ENCODE results near the gene CTIF.
A peak's percentile ranks its signal among the peaks of the same experiment; 100 is the strongest.

CTIF gene

DNA sequence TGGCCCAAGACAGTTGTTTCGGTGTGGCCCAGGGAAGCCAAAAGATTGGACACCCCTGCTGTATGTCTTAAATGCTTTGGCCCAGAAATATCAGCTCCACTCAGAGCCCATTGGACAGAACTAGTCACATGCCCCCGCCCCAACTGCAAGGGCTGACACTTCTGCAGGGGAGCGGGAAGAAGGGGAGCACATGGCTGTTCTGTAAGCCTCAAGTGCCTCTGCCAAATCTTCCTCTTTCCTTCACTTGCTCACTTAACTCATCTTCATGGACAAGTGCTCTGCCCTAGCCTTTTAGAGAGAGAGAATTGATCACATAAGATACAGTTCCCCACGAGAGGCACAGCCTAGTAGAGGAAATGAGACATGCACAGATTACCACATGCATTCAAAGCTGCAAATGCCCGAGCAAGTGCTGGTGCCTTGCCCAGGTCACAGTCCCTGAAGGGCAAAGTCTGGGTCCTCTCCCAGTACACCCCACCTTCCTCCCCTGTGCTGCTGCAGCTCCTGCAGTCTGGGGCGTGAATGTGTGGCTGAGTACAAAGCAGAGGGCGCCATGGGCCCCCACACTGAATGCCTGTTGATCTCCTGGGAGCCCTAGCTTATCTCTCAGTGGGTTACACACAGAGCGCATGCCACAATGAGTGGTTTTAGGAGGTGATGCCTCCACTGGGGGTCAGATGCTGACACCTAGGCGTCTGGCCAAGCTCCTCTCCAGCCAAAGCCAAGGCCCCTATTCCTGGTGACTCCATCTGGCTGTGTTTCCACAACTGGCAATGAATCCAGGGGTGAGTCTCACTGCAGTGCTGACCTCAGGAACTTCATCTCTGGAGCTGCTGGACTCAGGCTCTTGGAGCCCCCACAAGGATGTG lies 135.3 kb downstream of the CTIF start:
- Histone ChIP-seq H3K9me3 (no peaks in the 10 kb centered on the region), H3K4me1 (peaks cover 3% of the 10 kb centered on the region; the same call in 1 of the 2 replicates), H3K4me3 (ENCODE audit: low read depth, low read length) (no peak overlapping the region), H3K27me3 (no peaks in the 10 kb centered on the region), H3K36me3 (peaks cover 7% of the 10 kb centered on the region)
- TF ChIP-seq, protein P1, sequence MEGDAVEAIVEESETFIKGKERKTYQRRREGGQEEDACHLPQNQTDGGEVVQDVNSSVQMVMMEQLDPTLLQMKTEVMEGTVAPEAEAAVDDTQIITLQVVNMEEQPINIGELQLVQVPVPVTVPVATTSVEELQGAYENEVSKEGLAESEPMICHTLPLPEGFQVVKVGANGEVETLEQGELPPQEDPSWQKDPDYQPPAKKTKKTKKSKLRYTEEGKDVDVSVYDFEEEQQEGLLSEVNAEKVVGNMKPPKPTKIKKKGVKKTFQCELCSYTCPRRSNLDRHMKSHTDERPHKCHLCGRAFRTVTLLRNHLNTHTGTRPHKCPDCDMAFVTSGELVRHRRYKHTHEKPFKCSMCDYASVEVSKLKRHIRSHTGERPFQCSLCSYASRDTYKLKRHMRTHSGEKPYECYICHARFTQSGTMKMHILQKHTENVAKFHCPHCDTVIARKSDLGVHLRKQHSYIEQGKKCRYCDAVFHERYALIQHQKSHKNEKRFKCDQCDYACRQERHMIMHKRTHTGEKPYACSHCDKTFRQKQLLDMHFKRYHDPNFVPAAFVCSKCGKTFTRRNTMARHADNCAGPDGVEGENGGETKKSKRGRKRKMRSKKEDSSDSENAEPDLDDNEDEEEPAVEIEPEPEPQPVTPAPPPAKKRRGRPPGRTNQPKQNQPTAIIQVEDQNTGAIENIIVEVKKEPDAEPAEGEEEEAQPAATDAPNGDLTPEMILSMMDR (IDR thresholded peaks at IDR 0.05; ENCODE audit: low read depth, low read length) = no peak
- no peak for DNase-seq

DNA sequence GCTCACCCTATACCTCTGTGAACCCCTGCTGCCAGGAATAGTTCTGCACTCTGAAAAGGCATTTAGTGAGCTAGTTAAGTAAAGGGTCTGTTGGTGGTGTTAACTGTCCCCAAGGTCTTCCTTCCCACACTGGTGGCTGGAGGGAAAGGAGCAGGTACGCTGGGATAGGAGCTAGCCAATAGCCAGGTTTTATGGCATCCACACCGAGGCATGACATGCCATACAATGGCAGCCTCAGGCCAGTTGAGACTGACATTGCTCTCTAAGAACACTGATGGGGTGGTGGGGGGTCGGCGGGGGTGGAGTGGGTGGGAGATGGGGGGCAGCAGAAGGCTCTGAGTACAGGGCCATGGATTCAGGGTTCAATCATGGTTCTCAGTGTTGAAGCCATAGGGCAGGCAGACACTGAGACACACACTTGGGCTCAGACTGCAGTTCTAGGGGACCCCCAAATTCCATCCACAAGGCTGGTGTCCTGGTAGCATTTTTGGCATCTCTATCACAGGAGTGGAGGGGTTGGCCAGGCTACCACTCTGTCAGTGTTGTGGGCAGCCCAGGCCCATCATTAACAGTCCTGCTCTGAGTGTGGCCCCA lies 136.0 kb downstream of the CTIF start:
- no peaks in the 10 kb centered on the region for H3K9me3 ChIP-seq
- H3K4me3 ChIP-seq (ENCODE audit: low read depth, low read length) = no peak overlapping the region
- H3K27me3 ChIP-seq = no peaks in the 10 kb centered on the region
- TF ChIP-seq, protein P1 (IDR thresholded peaks at IDR 0.05; ENCODE audit: low read depth, low read length) = no peak
- peaks cover 3% of the 10 kb centered on the region; the same call in 1 of the 2 replicates for H3K4me1 ChIP-seq
- H3K36me3 ChIP-seq = peaks cover 7% of the 10 kb centered on the region
- no peak for DNase-seq

DNA sequence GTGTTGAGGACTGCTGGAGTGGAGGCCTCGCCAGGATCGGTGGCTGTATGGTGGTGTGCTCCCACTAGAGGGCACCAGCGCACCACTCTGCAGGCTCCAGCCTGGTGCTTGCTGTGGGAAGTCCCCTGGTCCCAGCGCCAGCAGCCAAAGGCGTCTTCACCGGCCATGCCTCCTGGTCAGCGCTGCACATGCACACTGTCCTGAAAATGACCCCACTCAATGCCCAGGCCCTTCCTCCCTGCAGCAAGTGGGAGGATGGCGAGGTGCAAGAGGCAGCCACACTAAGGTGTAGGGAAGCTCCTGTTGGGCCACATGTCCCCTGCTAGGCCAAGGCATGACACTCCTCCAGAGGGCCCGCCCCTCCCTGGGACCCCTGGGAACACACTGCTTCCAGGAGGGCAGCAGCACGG lies 136.5 kb downstream of the CTIF start:
- Histone ChIP-seq H3K4me1 (peaks cover 3% of the 10 kb centered on the region; the same call in 1 of the 2 replicates), H3K9me3 (no peaks in the 10 kb centered on the region), H3K36me3 (peaks cover 7% of the 10 kb centered on the region), H3K4me3 (ENCODE audit: low read depth, low read length) (no peak overlapping the region), H3K27me3 (no peaks in the 10 kb centered on the region)
- TF ChIP-seq, protein P1 (IDR thresholded peaks at IDR 0.05; ENCODE audit: low read depth, low read length) = peak; percentile 75
- DNase-seq = peak; percentile 77

DNA sequence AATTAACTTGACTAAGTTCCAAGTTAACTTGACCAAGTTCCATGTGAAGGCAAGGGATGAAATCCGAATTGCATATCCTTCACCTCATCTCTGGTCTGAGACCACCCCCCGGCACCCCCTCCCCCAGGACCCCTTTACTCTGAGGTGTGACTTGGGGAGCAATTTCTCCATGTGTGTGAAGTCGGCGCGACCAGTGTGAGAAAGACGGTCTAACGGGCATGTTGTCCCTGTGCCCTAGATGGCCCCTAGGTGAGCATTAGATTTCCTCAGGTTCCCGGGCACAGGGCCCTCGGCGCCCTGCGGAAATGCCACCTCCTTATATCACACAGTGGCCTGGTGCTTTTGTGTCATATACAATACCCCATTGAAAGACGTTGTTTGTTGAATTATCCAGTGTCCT lies 137.1 kb downstream of the CTIF start:
- TF ChIP-seq, protein P1 (IDR thresholded peaks at IDR 0.05; ENCODE audit: low read depth, low read length) = no peak
- H3K9me3 ChIP-seq = no peaks in the 10 kb centered on the region
- H3K27me3 ChIP-seq = no peaks in the 10 kb centered on the region
- DNase-seq = no peak
- peaks cover 3% of the 10 kb centered on the region; the same call in 1 of the 2 replicates for H3K4me1 ChIP-seq
- H3K36me3 ChIP-seq = peaks cover 2% of the 10 kb centered on the region
- no peak overlapping the region for H3K4me3 ChIP-seq (ENCODE audit: low read depth, low read length)

DNA sequence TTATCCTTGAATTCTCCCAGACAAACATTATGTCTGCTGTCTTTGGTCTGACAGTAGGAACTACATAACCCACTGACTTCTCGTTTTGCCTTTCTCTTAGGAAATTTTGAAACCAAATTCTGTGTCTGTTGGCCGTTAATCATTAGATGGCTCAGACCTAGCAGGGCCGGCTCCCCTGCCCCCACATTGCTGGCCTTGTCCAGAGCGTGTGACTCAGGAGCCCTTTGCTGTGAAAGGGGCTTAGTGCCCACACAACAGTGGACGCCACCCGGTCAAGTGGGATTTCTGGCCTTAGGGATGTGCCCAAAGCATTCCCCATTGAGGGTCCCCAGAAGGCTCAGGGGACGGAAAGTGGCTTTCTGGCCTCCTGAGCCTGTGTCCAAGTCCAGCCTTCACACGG lies 137.5 kb downstream of the CTIF start:
- DNase-seq = no peak
- no peak overlapping the region for H3K4me3 ChIP-seq (ENCODE audit: low read depth, low read length)
- no peaks in the 10 kb centered on the region for H3K9me3 ChIP-seq
- no peaks in the 10 kb centered on the region for H3K27me3 ChIP-seq
- peaks cover 3% of the 10 kb centered on the region; the same call in 1 of the 2 replicates for H3K4me1 ChIP-seq
- no peaks in the 10 kb centered on the region for H3K36me3 ChIP-seq
- TF ChIP-seq, protein P1 (IDR thresholded peaks at IDR 0.05; ENCODE audit: low read depth, low read length) = no peak

Measured in BE2C (cell line).